A673 (cell line): ENCODE measurements around the gene CSNK2B. TPM values are rescaled to one million over a fixed set of nuclear protein-coding genes. Genes with fewer than 3 reads are reported as not detected.

Experiments used
- BruUV-seq: library from RNA; stranded (reverse); fragments of 400-500 nt; replicated peaks from 2 replicates; lab custom pipeline; 2021; lab: Mats Ljungman, UMichigan
- CTCF ChIA-PET: fragments of 300-600 bp; sonication (Branson Sonifier 250); formaldehyde crosslinking; loops from one replicate; lab custom pipeline; 2022; ENCODE audit warnings: antibody characterized with exemption; lab: Charles Lee
- POLR2A ChIA-PET: fragments of 300-600 bp; sonication (Branson Sonifier 250); formaldehyde crosslinking; loops from one replicate; lab custom pipeline; 2022; ENCODE audit warnings: antibody characterized with exemption; ENCODE audit not compliant: low non-redundant PET; lab: Charles Lee
- DNase-seq: peaks from one replicate; pipeline ENCODE4 v3.0.0-alpha.2; 2015; ENCODE audit warnings: low spot score
- H3K27ac ChIP-seq: fragments of 200-600 bp; sonication (generic); 2 replicates; pipeline ENCODE4 v1.5.1; 2016; ENCODE audit warnings: mixed run types, low read depth, mild to moderate bottlenecking, mixed read lengths, antibody characterized with exemption, low read length; ENCODE audit not compliant: poor library complexity, severe bottlenecking
- H3K27me3 ChIP-seq: fragments of 200-600 bp; sonication (generic); replicated peaks from 2 replicates; pipeline ENCODE4 v1.6.1; 2017; ENCODE audit warnings: mixed run types, low read depth, mild to moderate bottlenecking, mixed read lengths, antibody characterized with exemption, low read length; ENCODE audit not compliant: insufficient read depth, poor library complexity
- H3K36me3 ChIP-seq: fragments of 200-600 bp; sonication (generic); 2 replicates; pipeline ENCODE4 v1.6.1; 2016; ENCODE audit warnings: mixed run types, mild to moderate bottlenecking, mixed read lengths, antibody characterized with exemption, low read length; ENCODE audit not compliant: insufficient read depth, poor library complexity, severe bottlenecking
- H3K4me1 ChIP-seq: fragments of 200-600 bp; sonication (generic); 2 replicates; pipeline ENCODE4 v1.6.1; 2017; ENCODE audit warnings: mixed run types, mild to moderate bottlenecking, mixed read lengths, antibody characterized with exemption, low read length; ENCODE audit not compliant: insufficient read depth, poor library complexity, severe bottlenecking
- H3K4me3 ChIP-seq: fragments of 200-600 bp; sonication (generic); 2 replicates; pipeline ENCODE4 v1.5.1; 2016; ENCODE audit warnings: low read depth, mixed run types, mild to moderate bottlenecking, mixed read lengths, low read length; ENCODE audit not compliant: poor library complexity, severe bottlenecking
- H3K9me3 ChIP-seq: fragments of 200-600 bp; sonication (generic); 2 replicates; pipeline ENCODE4 v1.6.1; 2016; ENCODE audit warnings: mixed run types, low read depth, mild to moderate bottlenecking, mixed read lengths, antibody characterized with exemption, low read length; ENCODE audit not compliant: poor library complexity, severe bottlenecking
- EZH2 ChIP-seq: fragments of 200-600 bp; sonication (generic); IDR thresholded peaks from 2 replicates; pipeline ENCODE4 v1.6.1; 2017; ENCODE audit warnings: borderline replicate concordance, low read depth, mild to moderate bottlenecking, mixed read lengths, antibody characterized with exemption, low read length; ENCODE audit not compliant: poor library complexity, severe bottlenecking
- intact Hi-C: fragments of 100-400 bp; cut with micrococcal nuclease; formaldehyde crosslinking; loops from one replicate; pipeline ENCODE4 v1.10.0; 2022; ENCODE audit not compliant: unreplicated experiment
- total RNA-seq: library from RNA; stranded (reverse); gene quantifications from 2 replicates; pipeline ENCODE4 v1.2.3, GENCODE V29; 2021
- TF ChIP-seq, protein P1 (sequence below): fragments of 300-800, 200-600 bp; sonication (generic); conservative IDR thresholded peaks from 2 replicates; pipeline ENCODE4 v1.5.1; 2017; ENCODE audit warnings: low read depth, mild to moderate bottlenecking, antibody characterized with exemption, low read length, moderate library complexity, mixed read lengths

The CSNK2B gene
- total RNA-seq, 1 experiment from 2014 or later, result 253 TPM

- no peaks in the 10 kb centered on the region for H3K27me3 ChIP-seq
- ChIA-PET CTCF (no interaction called here), POLR2A (no interaction called here)
- TF ChIP-seq, protein P1, sequence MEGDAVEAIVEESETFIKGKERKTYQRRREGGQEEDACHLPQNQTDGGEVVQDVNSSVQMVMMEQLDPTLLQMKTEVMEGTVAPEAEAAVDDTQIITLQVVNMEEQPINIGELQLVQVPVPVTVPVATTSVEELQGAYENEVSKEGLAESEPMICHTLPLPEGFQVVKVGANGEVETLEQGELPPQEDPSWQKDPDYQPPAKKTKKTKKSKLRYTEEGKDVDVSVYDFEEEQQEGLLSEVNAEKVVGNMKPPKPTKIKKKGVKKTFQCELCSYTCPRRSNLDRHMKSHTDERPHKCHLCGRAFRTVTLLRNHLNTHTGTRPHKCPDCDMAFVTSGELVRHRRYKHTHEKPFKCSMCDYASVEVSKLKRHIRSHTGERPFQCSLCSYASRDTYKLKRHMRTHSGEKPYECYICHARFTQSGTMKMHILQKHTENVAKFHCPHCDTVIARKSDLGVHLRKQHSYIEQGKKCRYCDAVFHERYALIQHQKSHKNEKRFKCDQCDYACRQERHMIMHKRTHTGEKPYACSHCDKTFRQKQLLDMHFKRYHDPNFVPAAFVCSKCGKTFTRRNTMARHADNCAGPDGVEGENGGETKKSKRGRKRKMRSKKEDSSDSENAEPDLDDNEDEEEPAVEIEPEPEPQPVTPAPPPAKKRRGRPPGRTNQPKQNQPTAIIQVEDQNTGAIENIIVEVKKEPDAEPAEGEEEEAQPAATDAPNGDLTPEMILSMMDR, result no peak
- no peak for TF ChIP-seq EZH2
- no peak overlapping the region for H3K4me3 ChIP-seq
- peaks cover 85% of the 10 kb centered on the region for H3K36me3 ChIP-seq
- no peaks in the 10 kb centered on the region for H3K9me3 ChIP-seq
- no peaks in the 10 kb centered on the region for H3K4me1 ChIP-seq
- intact Hi-C loops, result no loop called here
- DNase-seq, result no peak
- no TSS peak for BruUV-seq
- H3K27ac ChIP-seq, result no peak overlapping the region
These were observed 21.9 kb upstream of the CSNK2B start for GRCh38 chr6:31643818-31644454.

GRCh38 chr6:31645325-31645724, 20.6 kb upstream of the CSNK2B start:
- no peak for DNase-seq
- Histone ChIP-seq H3K4me3 (no peak overlapping the region), H3K27ac (no peak overlapping the region), H3K4me1 (no peaks in the 10 kb centered on the region), H3K9me3 (no peaks in the 10 kb centered on the region), H3K27me3 (no peaks in the 10 kb centered on the region), H3K36me3 (peaks cover 83% of the 10 kb centered on the region)
- ChIA-PET CTCF (no interaction called here), POLR2A (interaction anchor here (0.7 kb wide), 1 partner anchor 63 kb away, joined by 3 read pairs; no protein-coding TSS in a partner anchor)
- no TSS peak for BruUV-seq
- intact Hi-C loops, result no loop called here
- TF ChIP-seq EZH2, result no peak
- TF ChIP-seq, protein P1, result no peak

DNA sequence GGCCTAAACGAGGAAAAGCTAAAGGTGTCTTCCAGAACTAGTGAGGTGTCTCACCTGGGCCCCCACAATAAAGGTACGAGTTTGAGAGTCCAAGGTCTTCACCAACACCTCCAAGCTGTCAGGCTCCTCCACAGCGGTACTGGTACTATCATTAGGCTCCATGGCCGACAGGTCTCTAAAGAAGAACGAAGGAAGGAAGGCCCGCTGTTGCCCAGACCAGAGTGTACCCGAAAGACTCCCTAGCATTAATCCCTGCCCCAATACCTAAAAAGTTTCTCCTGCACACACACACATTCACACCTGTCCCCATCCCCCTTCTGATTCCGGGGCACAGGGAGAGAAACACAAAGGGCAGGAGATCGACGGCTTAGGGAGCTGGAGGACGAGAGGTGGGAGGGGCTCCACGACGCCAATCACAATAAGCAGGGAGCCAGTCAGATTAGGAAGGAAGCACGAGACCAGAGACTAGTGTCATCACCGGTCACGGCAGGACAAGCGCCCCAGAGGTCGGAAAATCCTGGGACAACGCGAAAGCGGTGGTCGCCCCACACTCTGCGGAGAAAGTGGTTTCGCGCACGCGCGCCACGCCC, 14.2 kb upstream of the CSNK2B start:
- TF ChIP-seq EZH2, result no peak
- TF ChIP-seq, protein P1, result no peak
- Histone ChIP-seq H3K27ac (peak overlapping the region; percentile 97), H3K4me3 (peak overlapping the region; percentile 63), H3K9me3 (no peaks in the 10 kb centered on the region), H3K36me3 (peaks cover 31% of the 10 kb centered on the region), H3K27me3 (no peaks in the 10 kb centered on the region), H3K4me1 (peaks cover 8% of the 10 kb centered on the region)
- intact Hi-C loops, result loop anchor here (10.0 kb wide), 1 partner anchor 107 kb away; the partner anchor contains the start of genes ATP6V1G2, DDX39B and NFKBIL1
- peak; percentile 77 for DNase-seq
- CTCF ChIA-PET, result interaction anchor here (0.6 to 1.2 kb wide), 2 partner anchors 9 to 30 kb away, joined by 3 to 5 read pairs; partner anchors contain the start of gene C6orf47
- POLR2A ChIA-PET, result interaction anchor here (0.7 to 1.0 kb wide), 2 partner anchors 12 to 176 kb away, joined by 3 to 4 read pairs; partner anchors contain the start of gene HSPA1B
- BruUV-seq, result TSS peak; percentile 58
